Activated T-helper 2 cell treated with anti-CD3 and anti-CD28 coated beads, Interferon-gamma antibody, Interleukin-2, Interleukin-4, amounts not matched to agents 10 μg/mL and 5 μg/mL and 100 μg/mL, durations not matched to agents 14 hours and 24 hours and 36 hours (primary cell): Measurements from ENCODE around the gene UBE3B. TPM values are rescaled to one million over a fixed set of nuclear protein-coding genes. Genes with fewer than 3 reads are reported as not detected.

Source experiments
- total RNA-seq: library from RNA; stranded (reverse); gene quantifications from 2 replicates; pipeline ENCODE4 v1.2.3, GENCODE V29; 2022

Gene UBE3B
- total RNA-seq, 1 donor from 2014 or later = 30.6 TPM

Other genes starting within 250 kb of the UBE3B start
- not detected in 2 replicates for gene FOXN4, start 168.3 kb upstream of the UBE3B start, total RNA-seq
- gene MYO1H, start 129.7 kb upstream of the UBE3B start, total RNA-seq = not detected in 2 replicates
- gene KCTD10, start 334 bp upstream of the UBE3B start, total RNA-seq = 51.5 and 54.4 TPM in 2 replicates
- 56.7 and 59.0 TPM in 2 replicates for gene MMAB, start 95.9 kb downstream of the UBE3B start, total RNA-seq
- gene MVK, start 96.2 kb downstream of the UBE3B start, total RNA-seq = 28.7 and 33.6 TPM in 2 replicates
- gene FAM222A, start 236.2 kb downstream of the UBE3B start, total RNA-seq = 1.4 and 1.6 TPM in 2 replicates